Measurements from ENCODE around the gene LRRC23. TPM values are rescaled to one million over a fixed set of nuclear protein-coding genes. Genes with fewer than 3 reads are reported as not detected.

Gene LRRC23
- total RNA-seq, 1 donor from 2014 or later, result 8.6 TPM

DNA sequence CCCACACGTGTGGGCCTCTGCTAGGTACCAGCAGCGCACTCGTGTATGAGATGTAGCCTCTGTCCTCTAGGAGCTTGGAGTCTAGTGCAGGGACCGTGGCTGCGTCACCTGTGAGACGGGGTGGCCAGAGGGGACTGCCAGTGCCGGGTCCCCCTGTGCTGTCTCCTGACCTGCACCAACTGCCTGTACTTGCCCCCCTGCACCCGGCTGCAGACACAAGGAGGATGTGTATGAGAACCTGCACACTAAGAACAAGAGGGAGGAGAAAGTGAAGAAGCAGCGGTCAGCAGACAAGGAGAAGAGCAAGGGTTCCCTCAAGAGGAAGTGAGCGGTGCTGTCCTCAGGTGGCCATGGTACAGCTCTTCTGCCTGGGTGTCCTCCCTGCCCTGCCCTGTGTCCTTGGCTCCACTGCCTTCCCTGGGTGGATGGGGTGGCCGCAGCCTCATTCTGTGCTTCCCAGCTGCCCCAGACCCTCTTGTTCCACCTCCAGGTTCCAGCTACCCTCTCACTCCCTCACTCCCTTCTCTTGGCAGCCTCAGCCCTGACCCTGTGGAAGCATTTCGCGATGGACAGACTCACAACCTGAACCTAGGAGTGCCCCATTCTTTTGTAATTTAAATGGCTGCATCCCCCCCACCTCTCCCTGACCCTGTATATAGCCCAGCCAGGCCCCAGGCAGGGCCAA lies 56.1 kb downstream of the LRRC23 start:
- H3K36me3 ChIP-seq, result peaks cover 0 to 6% of the 10 kb centered on the region in 2 donors
- peaks cover 29% of the 10 kb centered on the region for H3K4me1 ChIP-seq
- no peaks in the 10 kb centered on the region for H3K9me3 ChIP-seq
- peak overlapping the region; percentile 35 to 52 for H3K4me3 ChIP-seq
- H3K27me3 ChIP-seq, result no peaks in the 10 kb centered on the region
- H3K27ac ChIP-seq, result peak overlapping the region; percentile 87
- TF ChIP-seq POLR2AphosphoS5 (IDR thresholded peaks at IDR 0.05; ENCODE audit: insufficient read depth in 1 of 2, low read depth in 1 of 2) (no peak), POLR2A (IDR thresholded peaks at IDR 0.05) (no peak), CTCF (IDR thresholded peaks at IDR 0.05) (no peak)
- DNase-seq (ENCODE audit: extremely low spot score in 2 of 2), result no peak
- intact Hi-C loops (cut with DNase I), result no loop called here

DNA sequence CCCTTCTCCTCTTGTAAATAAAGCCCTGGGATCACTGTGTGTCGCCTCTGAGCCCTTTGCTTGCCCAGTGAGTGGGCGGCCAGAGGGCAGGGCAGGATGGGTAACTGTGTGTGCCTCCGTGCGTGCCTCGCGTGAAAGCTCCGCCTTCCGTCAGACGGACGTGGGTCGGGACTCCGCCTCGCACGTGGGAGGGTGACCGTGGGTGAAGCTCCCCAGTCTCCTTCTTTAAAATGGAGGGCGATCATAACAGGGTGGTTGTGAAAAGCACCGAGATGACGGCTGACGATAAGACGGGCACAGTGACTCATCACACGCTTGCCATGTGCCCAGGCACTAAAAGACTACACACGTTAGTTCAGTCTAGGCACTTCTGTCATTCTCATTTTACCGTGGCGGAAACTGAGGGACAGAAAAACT lies 56.7 kb downstream of the LRRC23 start:
- Histone ChIP-seq H3K27ac (peak overlapping the region; percentile 87), H3K4me3 (peak overlapping the region; percentile 35 to 52), H3K27me3 (no peaks in the 10 kb centered on the region), H3K36me3 (peaks cover 0 to 12% of the 10 kb centered on the region in 2 donors), H3K4me1 (peaks cover 29% of the 10 kb centered on the region), H3K9me3 (no peaks in the 10 kb centered on the region)
- DNase-seq (ENCODE audit: extremely low spot score in 2 of 2), result no peak
- TF ChIP-seq POLR2AphosphoS5 (IDR thresholded peaks at IDR 0.05; ENCODE audit: insufficient read depth in 1 of 2, low read depth in 1 of 2) (peak in 1 of 2 donors; percentile 70), POLR2A (IDR thresholded peaks at IDR 0.05) (peak in 1 of 2 donors; percentile 6), CTCF (IDR thresholded peaks at IDR 0.05) (no peak)
- intact Hi-C loops (cut with DNase I), result no loop called here

DNA sequence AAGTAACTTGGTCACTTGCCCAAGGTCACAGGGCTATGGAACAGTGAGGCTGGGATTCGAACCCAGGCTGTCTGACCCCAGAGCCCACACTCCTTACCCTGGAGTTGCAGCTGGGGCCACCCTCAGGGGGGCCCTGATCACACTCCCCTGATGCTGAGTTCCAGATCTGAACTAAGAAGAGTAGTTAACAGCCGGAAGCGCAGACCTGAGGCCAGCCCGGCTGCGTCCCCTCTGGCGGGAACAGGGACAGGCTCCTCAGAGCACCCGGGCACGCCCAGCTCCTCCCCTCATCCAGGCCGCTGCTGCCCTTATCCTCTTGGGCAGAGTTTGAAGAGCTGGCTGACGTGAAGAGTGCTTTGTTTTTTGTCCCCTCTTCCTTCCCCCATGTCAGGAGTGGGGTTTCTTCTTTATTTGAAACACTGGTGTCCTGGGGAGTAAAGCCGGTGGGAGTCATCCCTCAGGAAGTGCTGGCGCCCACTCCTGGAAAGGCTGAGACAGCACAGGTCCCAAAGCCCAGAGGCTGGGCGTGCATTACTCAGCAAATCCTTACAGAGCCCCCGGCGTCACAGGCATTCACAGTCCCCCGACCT lies 57.2 kb downstream of the LRRC23 start:
- peaks cover 0 to 17% of the 10 kb centered on the region in 2 donors for H3K36me3 ChIP-seq
- H3K27me3 ChIP-seq, result no peaks in the 10 kb centered on the region
- peak overlapping the region; percentile 35 to 52 for H3K4me3 ChIP-seq
- no peak for TF ChIP-seq POLR2A (IDR thresholded peaks at IDR 0.05)
- no peak for TF ChIP-seq POLR2AphosphoS5 (IDR thresholded peaks at IDR 0.05; ENCODE audit: insufficient read depth in 1 of 2, low read depth in 1 of 2)
- TF ChIP-seq CTCF (IDR thresholded peaks at IDR 0.05), result no peak
- H3K4me1 ChIP-seq, result peaks cover 29% of the 10 kb centered on the region
- intact Hi-C loops (cut with DNase I), result no loop called here
- DNase-seq (ENCODE audit: extremely low spot score in 2 of 2), result no peak
- no peaks in the 10 kb centered on the region for H3K9me3 ChIP-seq
- H3K27ac ChIP-seq, result peak overlapping the region; percentile 87

DNA sequence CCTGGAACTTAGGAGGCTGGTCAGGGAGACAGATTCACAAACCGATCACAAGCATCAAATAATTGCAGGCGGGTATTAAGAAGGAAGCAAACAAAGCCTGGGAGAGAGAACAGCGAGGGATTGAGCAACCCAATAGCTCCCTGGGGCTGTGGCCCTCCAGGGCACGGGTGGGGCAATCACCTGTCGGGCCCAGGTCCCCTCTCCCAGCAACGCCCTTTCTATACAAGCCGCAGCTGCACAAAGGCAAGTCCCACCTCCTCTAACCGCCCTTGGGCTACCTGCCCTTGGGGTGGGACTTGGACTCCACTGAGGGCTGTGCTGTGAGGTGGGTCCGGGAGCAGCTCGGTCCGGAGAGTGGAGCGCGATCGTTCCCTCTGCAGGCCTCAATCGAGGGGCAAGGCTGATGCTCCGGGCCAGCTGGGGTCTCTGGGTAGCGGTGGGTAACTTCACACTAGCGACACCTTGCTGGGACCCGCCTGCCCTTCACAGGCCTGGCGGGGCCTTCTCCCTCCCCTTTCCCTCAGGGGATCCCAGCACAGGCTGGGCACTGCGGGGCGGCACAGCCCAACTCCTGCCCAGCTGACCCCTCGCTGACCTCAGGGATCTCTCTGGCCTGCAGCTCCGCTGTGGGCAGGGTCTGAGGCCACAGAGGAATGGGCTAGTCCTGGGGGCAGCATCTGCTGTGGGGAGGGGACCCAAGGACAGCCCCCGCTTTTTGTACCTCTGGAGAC lies 57.8 kb downstream of the LRRC23 start:
- Histone ChIP-seq H3K9me3 (no peaks in the 10 kb centered on the region), H3K27me3 (no peaks in the 10 kb centered on the region), H3K4me3 (peak overlapping the region; percentile 35 to 52), H3K36me3 (peaks cover 0 to 24% of the 10 kb centered on the region in 2 donors), H3K4me1 (peaks cover 29% of the 10 kb centered on the region), H3K27ac (peak overlapping the region; percentile 87)
- intact Hi-C loops (cut with DNase I), result no loop called here
- no peak for DNase-seq (ENCODE audit: extremely low spot score in 2 of 2)
- no peak for TF ChIP-seq CTCF (IDR thresholded peaks at IDR 0.05)

All from vagina (tissue), 2 donors.